ENCODE data around the gene CBS. TPM values are rescaled to one million over a fixed set of nuclear protein-coding genes. Genes with fewer than 3 reads are reported as not detected.
"Not testable (repeated sequence)": the region's sequence is repeated elsewhere in the genome, so short reads cannot be mapped to it uniquely, and the experiment has no call there.

The CBS gene
- total RNA-seq, 1 donor from 2014 or later = 91.1 TPM

GRCh38 chr21:43091979-43092614 is 16.5 kb upstream of the CBS start:
- not testable (repeated sequence) for H3K27me3 Mint-ChIP-seq (ENCODE audit: unreplicated experiment); H3K9me3 Mint-ChIP-seq (ENCODE audit: unreplicated experiment); H3K36me3 Mint-ChIP-seq (ENCODE audit: low read depth, unreplicated experiment); H3K4me1 Mint-ChIP-seq (ENCODE audit: unreplicated experiment); H3K4me3 Mint-ChIP-seq (ENCODE audit: unreplicated experiment); DNase-seq (ENCODE audit: low spot score); H3K27ac Mint-ChIP-seq (ENCODE audit: unreplicated experiment)

- DNase-seq (ENCODE audit: low spot score); H3K4me3 Mint-ChIP-seq (ENCODE audit: unreplicated experiment); H3K36me3 Mint-ChIP-seq (ENCODE audit: low read depth, unreplicated experiment); H3K27me3 Mint-ChIP-seq (ENCODE audit: unreplicated experiment); H3K9me3 Mint-ChIP-seq (ENCODE audit: unreplicated experiment); H3K4me1 Mint-ChIP-seq (ENCODE audit: unreplicated experiment); H3K27ac Mint-ChIP-seq (ENCODE audit: unreplicated experiment): not testable (repeated sequence)
Measured at GRCh38 chr21:43090947-43091346, 15.3 kb upstream of the CBS start.

- not testable (repeated sequence) for H3K4me3 Mint-ChIP-seq (ENCODE audit: unreplicated experiment); H3K36me3 Mint-ChIP-seq (ENCODE audit: low read depth, unreplicated experiment); DNase-seq (ENCODE audit: low spot score); H3K9me3 Mint-ChIP-seq (ENCODE audit: unreplicated experiment); H3K27ac Mint-ChIP-seq (ENCODE audit: unreplicated experiment); H3K4me1 Mint-ChIP-seq (ENCODE audit: unreplicated experiment); H3K27me3 Mint-ChIP-seq (ENCODE audit: unreplicated experiment)
Measured at GRCh38 chr21:43089463-43089862, 13.8 kb upstream of the CBS start.

- not testable (repeated sequence) for H3K4me1 Mint-ChIP-seq (ENCODE audit: unreplicated experiment); H3K4me3 Mint-ChIP-seq (ENCODE audit: unreplicated experiment); H3K9me3 Mint-ChIP-seq (ENCODE audit: unreplicated experiment); H3K27me3 Mint-ChIP-seq (ENCODE audit: unreplicated experiment); DNase-seq (ENCODE audit: low spot score); H3K27ac Mint-ChIP-seq (ENCODE audit: unreplicated experiment); H3K36me3 Mint-ChIP-seq (ENCODE audit: low read depth, unreplicated experiment)
Measured at GRCh38 chr21:43082587-43083300, 7.1 kb upstream of the CBS start.

- not testable (repeated sequence) for H3K4me3 Mint-ChIP-seq (ENCODE audit: unreplicated experiment); DNase-seq (ENCODE audit: low spot score); H3K4me1 Mint-ChIP-seq (ENCODE audit: unreplicated experiment); H3K9me3 Mint-ChIP-seq (ENCODE audit: unreplicated experiment); H3K36me3 Mint-ChIP-seq (ENCODE audit: low read depth, unreplicated experiment); H3K27me3 Mint-ChIP-seq (ENCODE audit: unreplicated experiment); H3K27ac Mint-ChIP-seq (ENCODE audit: unreplicated experiment)
Measured at GRCh38 chr21:43076643-43077042, 1.0 kb upstream of the CBS start.

- not testable (repeated sequence) for H3K4me3 Mint-ChIP-seq (ENCODE audit: unreplicated experiment); DNase-seq (ENCODE audit: low spot score); H3K4me1 Mint-ChIP-seq (ENCODE audit: unreplicated experiment); H3K27me3 Mint-ChIP-seq (ENCODE audit: unreplicated experiment); H3K9me3 Mint-ChIP-seq (ENCODE audit: unreplicated experiment); H3K27ac Mint-ChIP-seq (ENCODE audit: unreplicated experiment); H3K36me3 Mint-ChIP-seq (ENCODE audit: low read depth, unreplicated experiment)
Measured at GRCh38 chr21:43076023-43076637, 495 bp upstream of the CBS start.

GRCh38 chr21:43074401-43075169 is 1.1 kb downstream of the CBS start:
- H3K27me3 Mint-ChIP-seq (ENCODE audit: unreplicated experiment); H3K27ac Mint-ChIP-seq (ENCODE audit: unreplicated experiment); H3K9me3 Mint-ChIP-seq (ENCODE audit: unreplicated experiment); DNase-seq (ENCODE audit: low spot score); H3K4me3 Mint-ChIP-seq (ENCODE audit: unreplicated experiment); H3K4me1 Mint-ChIP-seq (ENCODE audit: unreplicated experiment); H3K36me3 Mint-ChIP-seq (ENCODE audit: low read depth, unreplicated experiment): not testable (repeated sequence)

- H3K27me3 Mint-ChIP-seq (ENCODE audit: unreplicated experiment); H3K4me1 Mint-ChIP-seq (ENCODE audit: unreplicated experiment); H3K27ac Mint-ChIP-seq (ENCODE audit: unreplicated experiment); DNase-seq (ENCODE audit: low spot score); H3K4me3 Mint-ChIP-seq (ENCODE audit: unreplicated experiment); H3K9me3 Mint-ChIP-seq (ENCODE audit: unreplicated experiment); H3K36me3 Mint-ChIP-seq (ENCODE audit: low read depth, unreplicated experiment): not testable (repeated sequence)
Measured at GRCh38 chr21:43072742-43073141, 2.9 kb downstream of the CBS start.

- H3K27ac Mint-ChIP-seq (ENCODE audit: unreplicated experiment); H3K4me1 Mint-ChIP-seq (ENCODE audit: unreplicated experiment); H3K4me3 Mint-ChIP-seq (ENCODE audit: unreplicated experiment); H3K36me3 Mint-ChIP-seq (ENCODE audit: low read depth, unreplicated experiment); H3K9me3 Mint-ChIP-seq (ENCODE audit: unreplicated experiment); DNase-seq (ENCODE audit: low spot score); H3K27me3 Mint-ChIP-seq (ENCODE audit: unreplicated experiment): not testable (repeated sequence)
Measured at GRCh38 chr21:43069682-43070081, 6.0 kb downstream of the CBS start.

- H3K27ac Mint-ChIP-seq (ENCODE audit: unreplicated experiment); H3K9me3 Mint-ChIP-seq (ENCODE audit: unreplicated experiment); H3K36me3 Mint-ChIP-seq (ENCODE audit: low read depth, unreplicated experiment); H3K4me3 Mint-ChIP-seq (ENCODE audit: unreplicated experiment); DNase-seq (ENCODE audit: low spot score); H3K4me1 Mint-ChIP-seq (ENCODE audit: unreplicated experiment); H3K27me3 Mint-ChIP-seq (ENCODE audit: unreplicated experiment): not testable (repeated sequence)
Measured at GRCh38 chr21:43068065-43068464, 7.6 kb downstream of the CBS start.

GRCh38 chr21:43066690-43067089 is 8.9 kb downstream of the CBS start:
- DNase-seq (ENCODE audit: low spot score); H3K4me3 Mint-ChIP-seq (ENCODE audit: unreplicated experiment); H3K4me1 Mint-ChIP-seq (ENCODE audit: unreplicated experiment); H3K27ac Mint-ChIP-seq (ENCODE audit: unreplicated experiment); H3K9me3 Mint-ChIP-seq (ENCODE audit: unreplicated experiment); H3K36me3 Mint-ChIP-seq (ENCODE audit: low read depth, unreplicated experiment); H3K27me3 Mint-ChIP-seq (ENCODE audit: unreplicated experiment): not testable (repeated sequence)

GRCh38 chr21:43065991-43066390 is 9.6 kb downstream of the CBS start:
- not testable (repeated sequence) for H3K27ac Mint-ChIP-seq (ENCODE audit: unreplicated experiment); DNase-seq (ENCODE audit: low spot score); H3K36me3 Mint-ChIP-seq (ENCODE audit: low read depth, unreplicated experiment); H3K4me1 Mint-ChIP-seq (ENCODE audit: unreplicated experiment); H3K27me3 Mint-ChIP-seq (ENCODE audit: unreplicated experiment); H3K9me3 Mint-ChIP-seq (ENCODE audit: unreplicated experiment); H3K4me3 Mint-ChIP-seq (ENCODE audit: unreplicated experiment)

Measured in endothelial cell (in vitro differentiated cells).